K562 (cell line): ENCODE results near the gene LIMK1.

Source experiments
- RAD21 ChIP-seq, 2 experiments: fragments of 250-450 bp in 1 of 2; fragments of 450-650 bp in 1 of 2; sonication (Bioruptor Pico) in 1 of 2; formaldehyde crosslinking in 1 of 2; IDR thresholded peaks in 1 of 2; conservative IDR thresholded peaks in 1 of 2; 2 replicates each; pipeline versions ENCODE4 v1.4.0 to v1.8.0; 2020 to 2022; ENCODE audit warnings: mild to moderate bottlenecking in 2 of 2, moderate library complexity in 1 of 2
- TF ChIP-seq, protein P1 (sequence below), 3 experiments: IDR thresholded peaks in 2 of 3; conservative IDR thresholded peaks in 1 of 3; 2 replicates each; pipeline ENCODE4 v1.5.1; 2011 to 2012; ENCODE audit warnings: low read length in 3 of 3, mild to moderate bottlenecking in 3 of 3, control low read depth in 2 of 3, improper control_type of control experiment in 1 of 3, inconsistent platforms in 1 of 3, low read depth in 1 of 3, mixed read lengths in 1 of 3, moderate library complexity in 1 of 3; ENCODE audit not compliant: insufficient read depth in 2 of 3

DNA sequence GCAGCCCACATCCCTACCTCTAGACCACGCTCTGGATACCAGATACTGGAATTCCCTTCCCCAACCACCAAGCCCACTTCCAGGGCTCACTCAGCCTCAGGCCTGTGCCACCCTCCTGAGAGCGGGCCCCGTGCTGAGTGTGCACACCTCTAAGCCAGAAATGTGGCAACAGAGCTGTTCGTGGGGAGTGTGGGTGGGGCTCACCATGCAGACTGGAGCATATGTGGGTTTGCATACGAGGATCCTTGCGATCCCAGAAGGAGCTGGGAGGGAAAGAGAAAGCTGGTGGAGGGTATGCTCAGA lies 13.0 kb upstream of the LIMK1 start:
- TF ChIP-seq, protein P1, sequence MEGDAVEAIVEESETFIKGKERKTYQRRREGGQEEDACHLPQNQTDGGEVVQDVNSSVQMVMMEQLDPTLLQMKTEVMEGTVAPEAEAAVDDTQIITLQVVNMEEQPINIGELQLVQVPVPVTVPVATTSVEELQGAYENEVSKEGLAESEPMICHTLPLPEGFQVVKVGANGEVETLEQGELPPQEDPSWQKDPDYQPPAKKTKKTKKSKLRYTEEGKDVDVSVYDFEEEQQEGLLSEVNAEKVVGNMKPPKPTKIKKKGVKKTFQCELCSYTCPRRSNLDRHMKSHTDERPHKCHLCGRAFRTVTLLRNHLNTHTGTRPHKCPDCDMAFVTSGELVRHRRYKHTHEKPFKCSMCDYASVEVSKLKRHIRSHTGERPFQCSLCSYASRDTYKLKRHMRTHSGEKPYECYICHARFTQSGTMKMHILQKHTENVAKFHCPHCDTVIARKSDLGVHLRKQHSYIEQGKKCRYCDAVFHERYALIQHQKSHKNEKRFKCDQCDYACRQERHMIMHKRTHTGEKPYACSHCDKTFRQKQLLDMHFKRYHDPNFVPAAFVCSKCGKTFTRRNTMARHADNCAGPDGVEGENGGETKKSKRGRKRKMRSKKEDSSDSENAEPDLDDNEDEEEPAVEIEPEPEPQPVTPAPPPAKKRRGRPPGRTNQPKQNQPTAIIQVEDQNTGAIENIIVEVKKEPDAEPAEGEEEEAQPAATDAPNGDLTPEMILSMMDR (IDR thresholded peaks at IDR 0.05 in 2 of 3, conservative IDR thresholded peaks at IDR 0.05 in 1 of 3; ENCODE audit: insufficient read depth in 2 of 3, low read depth in 1 of 3, low read length in 3 of 3) = no peak
- TF ChIP-seq RAD21 (CRISPR knock-in tag; conservative IDR thresholded peaks at IDR 0.05 in 1 of 2, IDR thresholded peaks at IDR 0.05 in 1 of 2) = no peak
